WTC11 (cell line): ENCODE data around the gene CEP76. TPM values are rescaled to one million over a fixed set of nuclear protein-coding genes. Genes with fewer than 3 reads are reported as not detected.

Experiments used
- ATAC-seq: fragments of 200-7000 bp; cut with Tn5 transposase; 2 replicates; pipeline ENCODE4 v1.10.0; 2021; ENCODE audit warnings: mild to moderate bottlenecking, moderate library complexity
- CTCF ChIA-PET: fragments of 300-600 bp; sonication (Branson Sonifier 250); formaldehyde crosslinking; loops from one replicate; lab custom pipeline; 2021; ENCODE audit warnings: antibody characterized with exemption; lab: Charles Lee
- POLR2A ChIA-PET: fragments of 350-600 bp; sonication (Branson Sonifier 250); formaldehyde crosslinking; loops from one replicate; lab custom pipeline; 2021; ENCODE audit warnings: antibody characterized with exemption; lab: Charles Lee
- DNase-seq: peaks from one replicate; pipeline ENCODE4 v3.0.0; 2021; ENCODE audit warnings: low spot score
- H3K27ac Mint-ChIP-seq: 2 replicates; pipeline ENCODE4 v1.8.0; 2021; ENCODE audit warnings: mixed read lengths
- H3K27me3 Mint-ChIP-seq: 2 replicates; pipeline ENCODE4 v1.8.0; 2021; ENCODE audit warnings: low read depth, mild to moderate bottlenecking, moderate library complexity, mixed read lengths
- H3K36me3 Mint-ChIP-seq: 2 replicates; pipeline ENCODE4 v1.8.0; 2021; ENCODE audit warnings: mixed read lengths
- H3K4me1 Mint-ChIP-seq: 2 replicates; pipeline ENCODE4 v1.8.0; 2022; ENCODE audit warnings: mixed read lengths
- H3K4me3 Mint-ChIP-seq: 2 replicates; pipeline ENCODE4 v1.8.0; 2021; ENCODE audit warnings: mild to moderate bottlenecking, moderate library complexity, mixed read lengths
- H3K9me3 Mint-ChIP-seq: 2 replicates; pipeline ENCODE4 v1.8.0; 2021; ENCODE audit warnings: mixed read lengths
- ATF2 ChIP-seq: sonication (generic); formaldehyde crosslinking; IDR thresholded peaks from 2 replicates; pipeline ENCODE4 v1.8.1; 2022; ENCODE audit warnings: low read depth, missing genetic modification reagents, borderline replicate concordance
- ATF6 ChIP-seq: sonication (generic); formaldehyde crosslinking; IDR thresholded peaks from 2 replicates; pipeline ENCODE4 v1.8.1; 2023; ENCODE audit warnings: mild to moderate bottlenecking, missing genetic modification reagents
- EMX1 ChIP-seq: fragments of 250-450 bp; sonication (Bioruptor Pico); IDR thresholded peaks from 2 replicates; pipeline ENCODE4 v1.8.0; 2021; ENCODE audit warnings: mild to moderate bottlenecking
- HMGXB4 ChIP-seq: sonication (generic); formaldehyde crosslinking; IDR thresholded peaks from 2 replicates; pipeline ENCODE4 v1.8.1; 2023; ENCODE audit warnings: mild to moderate bottlenecking, moderate library complexity, missing genetic modification reagents
- IRF1 ChIP-seq: sonication (generic); formaldehyde crosslinking; IDR thresholded peaks from 2 replicates; pipeline ENCODE4 v1.8.0; 2023; ENCODE audit warnings: missing genetic modification reagents
- MLX ChIP-seq: sonication (generic); formaldehyde crosslinking; IDR thresholded peaks from 2 replicates; pipeline ENCODE4 v1.8.1; 2023; ENCODE audit warnings: mild to moderate bottlenecking, missing genetic modification reagents, moderate library complexity
- MYBL2 ChIP-seq: sonication (generic); formaldehyde crosslinking; IDR thresholded peaks from 2 replicates; pipeline ENCODE4 v1.8.1; 2023; ENCODE audit warnings: mild to moderate bottlenecking, moderate library complexity, missing genetic modification reagents
- NFYB ChIP-seq: sonication (generic); formaldehyde crosslinking; conservative IDR thresholded peaks from 2 replicates; pipeline ENCODE4 v1.8.0; 2022; ENCODE audit warnings: low read depth, missing genetic modification reagents
- NR1H2 ChIP-seq: sonication (generic); formaldehyde crosslinking; IDR thresholded peaks from 2 replicates; pipeline ENCODE4 v1.9.0; 2021; ENCODE audit warnings: mild to moderate bottlenecking, moderate library complexity, missing genetic modification reagents
- NR2C2 ChIP-seq: sonication (generic); formaldehyde crosslinking; IDR thresholded peaks from 2 replicates; pipeline ENCODE4 v1.8.0; 2022; ENCODE audit warnings: mild to moderate bottlenecking, missing genetic modification reagents
- NR3C1 ChIP-seq: sonication (generic); formaldehyde crosslinking; conservative IDR thresholded peaks from 2 replicates; pipeline ENCODE4 v1.8.1; 2023; ENCODE audit warnings: low read depth, mild to moderate bottlenecking, missing genetic modification reagents
- RORB ChIP-seq: fragments of 250-450 bp; sonication (Bioruptor Pico); IDR thresholded peaks from 2 replicates; pipeline ENCODE4 v1.9.0; 2021; ENCODE audit warnings: mild to moderate bottlenecking
- STAT6 ChIP-seq: sonication (generic); formaldehyde crosslinking; conservative IDR thresholded peaks from 2 replicates; pipeline ENCODE4 v1.8.1; 2023; ENCODE audit warnings: mild to moderate bottlenecking, low read depth, missing genetic modification reagents, moderate library complexity
- ZNF232 ChIP-seq: sonication (generic); formaldehyde crosslinking; IDR thresholded peaks from 2 replicates; pipeline ENCODE4 v1.8.0; 2022; ENCODE audit warnings: mild to moderate bottlenecking, missing genetic modification reagents
- ZNF263 ChIP-seq: sonication (generic); formaldehyde crosslinking; IDR thresholded peaks from 2 replicates; pipeline ENCODE4 v1.8.1; 2022; ENCODE audit warnings: low read depth, mild to moderate bottlenecking, moderate library complexity, missing genetic modification reagents
- ZNF423 ChIP-seq: fragments of 250-450 bp; sonication (Bioruptor Pico); IDR thresholded peaks from 2 replicates; pipeline ENCODE4 v2.1.2; 2022; ENCODE audit warnings: mild to moderate bottlenecking, moderate library complexity
- ZNF671 ChIP-seq: fragments of 250-450 bp; sonication (Bioruptor Pico); IDR thresholded peaks from 2 replicates; pipeline ENCODE4 v1.8.0; 2021; ENCODE audit warnings: mild to moderate bottlenecking
- total RNA-seq: library from RNA; stranded (reverse); gene quantifications from 3 replicates; pipeline ENCODE4 v1.2.3, GENCODE V29; 2021

CEP76 gene
- total RNA-seq, 1 experiment from 2014 or later = 16.9 TPM

- no peaks in the 10 kb centered on the region for H3K9me3 Mint-ChIP-seq
- no peaks in the 10 kb centered on the region for H3K27me3 Mint-ChIP-seq
- H3K4me1 Mint-ChIP-seq = no peaks in the 10 kb centered on the region
- CTCF ChIA-PET = interaction anchor here (1.5 to 2.5 kb wide), 2 partner anchors 17 to 184 kb away, joined by 3 to 7 read pairs; no protein-coding TSS in a partner anchor
- no peak overlapping the region for H3K27ac Mint-ChIP-seq
- no peak for DNase-seq
- H3K36me3 Mint-ChIP-seq = no peaks in the 10 kb centered on the region
- no peak for ATAC-seq
- TF ChIP-seq ZNF232 (CRISPR knock-in tag) (no peak), HMGXB4 (CRISPR knock-in tag) (no peak), STAT6 (no peak), ATF6 (CRISPR knock-in tag) (no peak), ZNF263 (CRISPR knock-in tag) (no peak), NFYB (CRISPR knock-in tag) (no peak)
- H3K4me3 Mint-ChIP-seq = no peak overlapping the region
- POLR2A ChIA-PET = no interaction called here
Observed at GRCh38 chr18:12750076-12750714, 47.7 kb upstream of the CEP76 start.

- Mint-ChIP-seq H3K27me3 (no peaks in the 10 kb centered on the region), H3K9me3 (no peaks in the 10 kb centered on the region), H3K4me3 (no peak overlapping the region), H3K27ac (no peak overlapping the region), H3K36me3 (no peaks in the 10 kb centered on the region), H3K4me1 (no peaks in the 10 kb centered on the region)
- DNase-seq (no peak), ATAC-seq (no peak)
- TF ChIP-seq MLX (CRISPR knock-in tag) (no peak), NR3C1 (CRISPR knock-in tag) (no peak), NR1H2 (no peak), ATF2 (CRISPR knock-in tag) (no peak), RORB (CRISPR knock-in tag) (no peak), ZNF671 (no peak)
- CTCF ChIA-PET = interaction anchor here (2.5 kb wide), 1 partner anchor 185 kb away, joined by 7 read pairs; no protein-coding TSS in a partner anchor
- POLR2A ChIA-PET = no interaction called here
Observed at GRCh38 chr18:12749121-12749520, 46.6 kb upstream of the CEP76 start.

- POLR2A ChIA-PET = no interaction called here
- CTCF ChIA-PET = interaction anchor here (1.4 to 2.5 kb wide), 2 partner anchors 18 to 186 kb away, joined by 5 to 7 read pairs; no protein-coding TSS in a partner anchor
- Mint-ChIP-seq H3K4me3 (no peak overlapping the region), H3K9me3 (no peaks in the 10 kb centered on the region), H3K27me3 (no peaks in the 10 kb centered on the region), H3K4me1 (no peaks in the 10 kb centered on the region), H3K36me3 (no peaks in the 10 kb centered on the region), H3K27ac (no peak overlapping the region)
- ATAC-seq (no peak), DNase-seq (no peak)
- TF ChIP-seq NR2C2 = no peak
- no peak for TF ChIP-seq MYBL2 (CRISPR knock-in tag)
- no peak for TF ChIP-seq ZNF423
- no peak for TF ChIP-seq MLX (CRISPR knock-in tag)
- no peak for TF ChIP-seq ATF6 (CRISPR knock-in tag)
- TF ChIP-seq IRF1 = no peak
- no peak for TF ChIP-seq EMX1 (CRISPR knock-in tag)
Observed at GRCh38 chr18:12748671-12749070, 46.1 kb upstream of the CEP76 start.
